ENCODE results near the gene ARSJ. TPM values are rescaled to one million over a fixed set of nuclear protein-coding genes. Genes with fewer than 3 reads are reported as not detected.
"Not testable (repeated sequence)": the region's sequence is repeated elsewhere in the genome, so short reads cannot be mapped to it uniquely, and the experiment has no call there.

Gene ARSJ
- total RNA-seq, 1 donor from 2014 or later: 4.9 TPM

GRCh38 chr4:113947484-113947883, 32.0 kb downstream of the ARSJ start:
- Mint-ChIP-seq H3K27me3 (peaks cover 3% of the 10 kb centered on the region), H3K4me1 (ENCODE audit: unreplicated experiment) (peaks cover 4% of the 10 kb centered on the region)
- DNase-seq (ENCODE audit: extremely low spot score, unreplicated experiment): no peak

GRCh38 chr4:113945906-113946305, 33.5 kb downstream of the ARSJ start:
- H3K9me3 Mint-ChIP-seq: no peaks in the 10 kb centered on the region
- H3K4me1 Mint-ChIP-seq (ENCODE audit: unreplicated experiment): peaks cover 4% of the 10 kb centered on the region
- peaks cover 3% of the 10 kb centered on the region for H3K27me3 Mint-ChIP-seq
- no peak overlapping the region for H3K27ac Mint-ChIP-seq
- no peaks in the 10 kb centered on the region for H3K36me3 Mint-ChIP-seq
- no peak for DNase-seq (ENCODE audit: extremely low spot score, unreplicated experiment)
- no peak for TF ChIP-seq CTCF (conservative IDR thresholded peaks at IDR 0.05)
- no peak overlapping the region for H3K4me3 Mint-ChIP-seq

More at GRCh38 chr4:113947484-113947883, 32.0 kb downstream of the ARSJ start:
- H3K36me3 Mint-ChIP-seq: no peaks in the 10 kb centered on the region
- no peak overlapping the region for H3K4me3 Mint-ChIP-seq
- TF ChIP-seq CTCF (conservative IDR thresholded peaks at IDR 0.05): no peak
- H3K27ac Mint-ChIP-seq: no peak overlapping the region
- H3K9me3 Mint-ChIP-seq: no peaks in the 10 kb centered on the region

DNA sequence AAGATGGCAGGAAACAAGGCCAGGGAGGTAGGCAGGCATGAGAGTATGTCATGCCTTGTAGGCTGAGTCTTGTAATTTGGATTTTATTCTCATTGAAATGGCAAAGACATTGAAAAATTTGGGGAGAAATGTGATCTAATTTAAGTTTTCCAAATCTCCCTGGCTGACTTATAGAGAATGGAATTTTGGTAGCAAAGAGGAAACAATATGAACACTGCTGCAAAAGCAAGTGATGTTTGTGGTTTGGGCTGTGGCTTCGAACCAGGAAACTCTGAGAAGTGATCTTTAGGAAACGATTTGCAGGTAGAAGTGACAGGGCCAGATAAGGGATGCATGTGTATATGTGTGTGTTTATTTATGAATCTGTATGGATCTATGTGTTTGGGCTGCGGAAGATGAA, 35.6 kb downstream of the ARSJ start:
- Mint-ChIP-seq H3K36me3 (no peaks in the 10 kb centered on the region), H3K4me1 (ENCODE audit: unreplicated experiment) (no peaks in the 10 kb centered on the region)

DNA sequence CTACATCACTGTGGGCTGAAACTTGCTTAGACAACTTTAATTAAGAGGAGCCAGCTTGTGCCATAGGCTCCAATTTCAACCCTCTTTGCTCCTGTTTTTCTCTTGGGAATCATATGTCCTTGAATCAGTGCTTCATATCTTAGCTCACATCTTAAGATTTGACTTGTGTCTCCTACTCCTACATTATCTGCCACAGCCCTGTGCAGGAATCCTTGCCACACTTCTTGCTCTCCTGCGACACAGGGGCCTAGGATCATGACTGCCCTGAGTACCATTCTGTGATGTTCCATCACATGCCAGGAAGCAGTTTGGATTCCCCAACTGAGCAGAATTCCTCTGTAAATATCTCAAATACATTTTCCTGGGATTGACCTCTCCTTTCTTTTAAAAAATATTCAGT, 36.4 kb downstream of the ARSJ start:
- Mint-ChIP-seq H3K27me3 (no peaks in the 10 kb centered on the region), H3K27ac (no peak overlapping the region), H3K4me1 (ENCODE audit: unreplicated experiment) (no peaks in the 10 kb centered on the region), H3K36me3 (no peaks in the 10 kb centered on the region), H3K9me3 (no peaks in the 10 kb centered on the region), H3K4me3 (no peak overlapping the region)
- TF ChIP-seq CTCF (conservative IDR thresholded peaks at IDR 0.05): no peak
- no peak for DNase-seq (ENCODE audit: extremely low spot score, unreplicated experiment)

More for the DNA sequence above, 35.6 kb downstream of the ARSJ start:
- no peak for DNase-seq (ENCODE audit: extremely low spot score, unreplicated experiment)
- H3K9me3 Mint-ChIP-seq: no peaks in the 10 kb centered on the region
- no peaks in the 10 kb centered on the region for H3K27me3 Mint-ChIP-seq
- H3K27ac Mint-ChIP-seq: no peak overlapping the region
- no peak for TF ChIP-seq CTCF (conservative IDR thresholded peaks at IDR 0.05)
- H3K4me3 Mint-ChIP-seq: no peak overlapping the region

DNA sequence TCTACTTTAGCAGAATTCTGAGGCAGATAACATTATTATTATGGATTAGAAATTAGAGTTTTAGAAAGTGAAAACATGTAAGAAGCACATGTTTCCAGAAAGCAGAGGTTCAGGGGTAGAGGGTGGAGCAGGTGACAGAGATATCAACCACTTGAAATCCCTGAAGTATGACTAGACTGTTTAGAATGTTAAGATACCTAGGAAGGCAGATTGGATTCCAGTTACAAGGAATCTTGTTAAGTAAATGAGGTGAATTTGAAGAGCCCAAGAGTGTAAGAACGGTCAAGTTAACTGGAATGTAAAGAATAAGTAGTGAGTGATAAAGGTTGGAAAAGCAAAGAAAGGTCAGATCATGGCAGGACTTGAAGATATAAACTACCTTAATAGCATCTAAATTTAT, 37.6 kb downstream of the ARSJ start:
- Mint-ChIP-seq H3K27me3 (no peaks in the 10 kb centered on the region), H3K9me3 (no peaks in the 10 kb centered on the region), H3K4me3 (no peak overlapping the region), H3K4me1 (ENCODE audit: unreplicated experiment) (no peaks in the 10 kb centered on the region), H3K36me3 (no peaks in the 10 kb centered on the region), H3K27ac (no peak overlapping the region)
- TF ChIP-seq CTCF (conservative IDR thresholded peaks at IDR 0.05): no peak
- no peak for DNase-seq (ENCODE audit: extremely low spot score, unreplicated experiment)

- H3K4me3 Mint-ChIP-seq; H3K27ac Mint-ChIP-seq; H3K27me3 Mint-ChIP-seq; H3K9me3 Mint-ChIP-seq; H3K4me1 Mint-ChIP-seq (ENCODE audit: unreplicated experiment); DNase-seq (ENCODE audit: extremely low spot score, unreplicated experiment); H3K36me3 Mint-ChIP-seq: not testable (repeated sequence)
These were observed 39.3 kb downstream of the ARSJ start for GRCh38 chr4:113940103-113940502.
